Thyroid gland (tissue), 4 donors: Measurements from ENCODE around the gene SGSH. TPM values are rescaled to one million over a fixed set of nuclear protein-coding genes. Genes with fewer than 3 reads are reported as not detected.

Source experiments
- DNase-seq, 2 donors: peaks; one replicate each; pipeline ENCODE4 v3.0.0-alpha.2; 2019
- H3K27ac ChIP-seq, 3 donors: fragments of 200-600 bp; sonication (generic); 1 replicate in 2 of 3; 2 replicates in 1 of 3; pipeline ENCODE4 v1.5.1; 2016 to 2019; ENCODE audit warnings: mild to moderate bottlenecking in 1 of 3, moderate library complexity in 1 of 3
- H3K27me3 ChIP-seq: fragments of 200-600 bp; sonication (generic); one replicate; pipeline ENCODE4 v1.5.1; 2019
- H3K36me3 ChIP-seq, 2 donors: fragments of 200-600 bp; sonication (generic); one replicate each; pipeline ENCODE4 v1.5.1; 2016 to 2019
- H3K4me1 ChIP-seq, 2 donors: fragments of 200-600 bp; sonication (generic); one replicate each; pipeline ENCODE4 v1.5.1; 2017 to 2019
- H3K4me3 ChIP-seq, 3 donors: fragments of 200-600 bp; sonication (generic); replicated peaks in 1 of 3; 1 replicate in 2 of 3; 2 replicates in 1 of 3; pipeline ENCODE4 v1.5.1; 2016; ENCODE audit warnings: mild to moderate bottlenecking in 1 of 3
- H3K9me3 ChIP-seq: fragments of 200-600 bp; sonication (generic); one replicate; pipeline ENCODE4 v1.5.1; 2017
- CTCF ChIP-seq, 6 experiments: fragments of 200-600 bp in 3 of 6; fragments of 450-650 bp in 3 of 6; sonication (generic) in 3 of 6; IDR thresholded peaks; one replicate each; pipeline ENCODE4 v1.5.1; 2016 to 2019; ENCODE audit warnings: antibody characterized with exemption in 6 of 6, mild to moderate bottlenecking in 2 of 6, inconsistent platforms in 1 of 6, moderate library complexity in 1 of 6
- POLR2A ChIP-seq, 2 donors: fragments of 450-650 bp; IDR thresholded peaks; one replicate each; pipeline ENCODE4 v1.6.1; 2017; ENCODE audit warnings: antibody characterized with exemption in 2 of 2, mild to moderate bottlenecking in 2 of 2, moderate library complexity in 1 of 2
- WGBS, 2 donors: methylation state at CpG; one replicate each; pipeline ENCODE4 v1.1.5; 2017; 5-methylcytosine and 5-hydroxymethylcytosine counted together
- intact Hi-C: fragments of 100-400 bp; cut with DNase I; formaldehyde crosslinking; loops from one replicate; pipeline ENCODE4 v1.15.1; 2023
- total RNA-seq, 4 donors: library from RNA; depleted of rRNA; stranded (reverse); fragments of >200 nt; gene quantifications; one replicate each; pipeline ENCODE4 v1.2.3, GENCODE V29; 2016

The SGSH gene
- total RNA-seq, 4 donors from 2014 or later: 31.8 to 48.5 (median 38.2) TPM

- intact Hi-C loops: no loop called here
- peak; percentile 96 for DNase-seq
- H3K9me3 ChIP-seq: no peaks in the 10 kb centered on the region
- TF ChIP-seq CTCF (IDR thresholded peaks at IDR 0.05) (no peak), POLR2A (IDR thresholded peaks at IDR 0.05) (peak in 1 of 2 donors; percentile 45)
- WGBS, 2 donors: 27 to 37% methylated on average over 13 of the region's 13 CpGs
- no peaks in the 10 kb centered on the region for H3K27me3 ChIP-seq
- peaks cover 35 to 52% of the 10 kb centered on the region in 2 donors for H3K4me1 ChIP-seq
- peaks cover 0 to 12% of the 10 kb centered on the region in 2 donors for H3K36me3 ChIP-seq
- no peak overlapping the region for H3K4me3 ChIP-seq
- H3K27ac ChIP-seq: peak overlapping the region; percentile 84 to 96 (median 94)
Observed at GRCh38 chr17:80254396-80255251, 34.5 kb upstream of the SGSH start.

- Histone ChIP-seq H3K27ac (peak overlapping the region; percentile 84 to 96 (median 94)), H3K27me3 (no peaks in the 10 kb centered on the region), H3K9me3 (no peaks in the 10 kb centered on the region), H3K36me3 (peaks cover 6 to 16% of the 10 kb centered on the region in 2 donors), H3K4me3 (no peak overlapping the region), H3K4me1 (peaks cover 32 to 45% of the 10 kb centered on the region in 2 donors)
- TF ChIP-seq POLR2A (IDR thresholded peaks at IDR 0.05) (peak in 1 of 2 donors; percentile 74), CTCF (IDR thresholded peaks at IDR 0.05) (no peak)
- intact Hi-C loops: no loop called here
- DNase-seq: peak; percentile 94 to 96
- 42 to 59% methylated on average over 18 to 21 of the region's 21 CpGs for WGBS, 2 donors
Observed at GRCh38 chr17:80253631-80254395, 33.7 kb upstream of the SGSH start.

- Histone ChIP-seq H3K27ac (peak overlapping the region; percentile 84 to 96 (median 94)), H3K9me3 (no peaks in the 10 kb centered on the region), H3K4me3 (no peak overlapping the region), H3K4me1 (peaks cover 32 to 45% of the 10 kb centered on the region in 2 donors), H3K36me3 (peaks cover 6 to 20% of the 10 kb centered on the region in 2 donors), H3K27me3 (no peaks in the 10 kb centered on the region)
- 49% methylated on average over 13 of the region's 13 CpGs for WGBS, 2 donors
- intact Hi-C loops: no loop called here
- DNase-seq: peak; percentile 69 to 72
- no peak for TF ChIP-seq POLR2A (IDR thresholded peaks at IDR 0.05)
- peak in 4 of 6 experiments; percentile 30 to 57 (median 44) for TF ChIP-seq CTCF (IDR thresholded peaks at IDR 0.05)
Observed at GRCh38 chr17:80252871-80253270, 32.7 kb upstream of the SGSH start.

- TF ChIP-seq POLR2A (IDR thresholded peaks at IDR 0.05) (no peak), CTCF (IDR thresholded peaks at IDR 0.05) (no peak)
- peak overlapping the region in 2 of 3 donors; percentile 84 to 94 for H3K27ac ChIP-seq
- 91 to 92% methylated on average over 11 of the region's 11 CpGs for WGBS, 2 donors
- intact Hi-C loops: no loop called here
- no peaks in the 10 kb centered on the region for H3K9me3 ChIP-seq
- H3K36me3 ChIP-seq: peaks cover 8 to 20% of the 10 kb centered on the region in 2 donors
- H3K27me3 ChIP-seq: no peaks in the 10 kb centered on the region
- peaks cover 32 to 45% of the 10 kb centered on the region in 2 donors for H3K4me1 ChIP-seq
- no peak overlapping the region for H3K4me3 ChIP-seq
- DNase-seq: no peak
Observed at GRCh38 chr17:80251966-80252365, 31.8 kb upstream of the SGSH start.
